ENCODE data around the gene DLG2. TPM values are rescaled to one million over a fixed set of nuclear protein-coding genes. Genes with fewer than 3 reads are reported as not detected.

DLG2 gene
- total RNA-seq, 1 experiment from 2014 or later: 17.5 TPM

DNA sequence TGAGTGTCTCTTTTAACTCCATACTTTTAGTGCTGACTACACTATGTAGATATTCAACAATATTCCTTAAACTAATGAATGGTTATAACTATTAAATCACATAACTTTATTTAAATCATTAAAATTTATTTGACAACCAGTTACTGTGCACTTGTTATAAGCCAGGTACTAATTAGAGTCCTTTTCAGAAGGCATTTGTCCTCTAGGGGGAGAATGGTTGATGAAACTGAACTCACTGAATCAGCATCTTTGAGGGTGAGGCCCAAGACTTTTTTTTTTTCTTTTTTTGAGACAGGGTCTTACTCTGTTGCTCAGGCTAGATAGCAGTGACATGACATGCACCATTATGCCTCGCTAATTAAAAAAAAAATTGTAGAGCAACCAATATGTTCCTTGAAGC, 1825.3 kb downstream of the DLG2 start (continued):
- TF ChIP-seq FOXP1 (CRISPR knock-in tag; IDR thresholded peaks at IDR 0.05; ENCODE audit: borderline replicate concordance): no peak
- TF ChIP-seq ESRRA (CRISPR knock-in tag; IDR thresholded peaks at IDR 0.05; ENCODE audit: borderline replicate concordance): no peak
- TF ChIP-seq, protein P1, sequence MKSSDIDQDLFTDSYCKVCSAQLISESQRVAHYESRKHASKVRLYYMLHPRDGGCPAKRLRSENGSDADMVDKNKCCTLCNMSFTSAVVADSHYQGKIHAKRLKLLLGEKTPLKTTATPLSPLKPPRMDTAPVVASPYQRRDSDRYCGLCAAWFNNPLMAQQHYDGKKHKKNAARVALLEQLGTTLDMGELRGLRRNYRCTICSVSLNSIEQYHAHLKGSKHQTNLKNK (CRISPR knock-in tag; IDR thresholded peaks at IDR 0.05): no peak

DNA sequence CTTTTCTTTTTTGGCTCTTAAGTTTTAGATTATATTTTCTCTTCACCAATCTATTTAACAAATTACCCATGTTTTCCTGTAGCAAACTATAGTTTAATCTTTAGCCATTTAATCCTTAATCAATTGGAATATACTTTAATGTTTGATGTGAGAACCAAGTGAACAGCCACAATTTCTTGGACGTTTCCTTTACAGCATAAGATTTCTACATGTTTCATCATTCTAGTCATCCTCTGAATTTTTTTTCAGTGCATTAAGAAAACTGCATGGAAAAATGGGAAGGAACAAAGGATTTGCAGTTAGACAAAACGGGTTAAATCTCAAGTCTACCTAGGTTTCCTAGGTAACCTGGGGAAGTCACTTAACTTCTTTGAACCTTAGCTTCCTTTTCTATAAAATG, 1833.8 kb downstream of the DLG2 start:
- ATAC-seq (no peak), DNase-seq (ENCODE audit: low spot score) (no peak)
- Mint-ChIP-seq H3K27me3 (ENCODE audit: low read depth) (peaks cover 2% of the 10 kb centered on the region; the same call in 1 of the 2 replicates), H3K36me3 (no peaks in the 10 kb centered on the region), H3K4me1 (0 out of 2 replicates have a peak, but pooled peaks cover 3% of the 10 kb centered on the region), H3K27ac (no peak overlapping the region), H3K4me3 (no peak overlapping the region), H3K9me3 (peaks cover 3% of the 10 kb centered on the region; the same call in 1 of the 2 replicates)
- ChIA-PET CTCF (interaction anchor here (1.0 kb wide), 1 partner anchor 8 kb away, joined by 3 read pairs; no protein-coding TSS in a partner anchor), POLR2A (no interaction called here)
- TF ChIP-seq, protein P2, sequence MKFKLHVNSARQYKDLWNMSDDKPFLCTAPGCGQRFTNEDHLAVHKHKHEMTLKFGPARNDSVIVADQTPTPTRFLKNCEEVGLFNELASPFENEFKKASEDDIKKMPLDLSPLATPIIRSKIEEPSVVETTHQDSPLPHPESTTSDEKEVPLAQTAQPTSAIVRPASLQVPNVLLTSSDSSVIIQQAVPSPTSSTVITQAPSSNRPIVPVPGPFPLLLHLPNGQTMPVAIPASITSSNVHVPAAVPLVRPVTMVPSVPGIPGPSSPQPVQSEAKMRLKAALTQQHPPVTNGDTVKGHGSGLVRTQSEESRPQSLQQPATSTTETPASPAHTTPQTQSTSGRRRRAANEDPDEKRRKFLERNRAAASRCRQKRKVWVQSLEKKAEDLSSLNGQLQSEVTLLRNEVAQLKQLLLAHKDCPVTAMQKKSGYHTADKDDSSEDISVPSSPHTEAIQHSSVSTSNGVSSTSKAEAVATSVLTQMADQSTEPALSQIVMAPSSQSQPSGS (CRISPR knock-in tag; IDR thresholded peaks at IDR 0.05; ENCODE audit: borderline replicate concordance, low read depth): no peak
- TF ChIP-seq, protein P3, sequence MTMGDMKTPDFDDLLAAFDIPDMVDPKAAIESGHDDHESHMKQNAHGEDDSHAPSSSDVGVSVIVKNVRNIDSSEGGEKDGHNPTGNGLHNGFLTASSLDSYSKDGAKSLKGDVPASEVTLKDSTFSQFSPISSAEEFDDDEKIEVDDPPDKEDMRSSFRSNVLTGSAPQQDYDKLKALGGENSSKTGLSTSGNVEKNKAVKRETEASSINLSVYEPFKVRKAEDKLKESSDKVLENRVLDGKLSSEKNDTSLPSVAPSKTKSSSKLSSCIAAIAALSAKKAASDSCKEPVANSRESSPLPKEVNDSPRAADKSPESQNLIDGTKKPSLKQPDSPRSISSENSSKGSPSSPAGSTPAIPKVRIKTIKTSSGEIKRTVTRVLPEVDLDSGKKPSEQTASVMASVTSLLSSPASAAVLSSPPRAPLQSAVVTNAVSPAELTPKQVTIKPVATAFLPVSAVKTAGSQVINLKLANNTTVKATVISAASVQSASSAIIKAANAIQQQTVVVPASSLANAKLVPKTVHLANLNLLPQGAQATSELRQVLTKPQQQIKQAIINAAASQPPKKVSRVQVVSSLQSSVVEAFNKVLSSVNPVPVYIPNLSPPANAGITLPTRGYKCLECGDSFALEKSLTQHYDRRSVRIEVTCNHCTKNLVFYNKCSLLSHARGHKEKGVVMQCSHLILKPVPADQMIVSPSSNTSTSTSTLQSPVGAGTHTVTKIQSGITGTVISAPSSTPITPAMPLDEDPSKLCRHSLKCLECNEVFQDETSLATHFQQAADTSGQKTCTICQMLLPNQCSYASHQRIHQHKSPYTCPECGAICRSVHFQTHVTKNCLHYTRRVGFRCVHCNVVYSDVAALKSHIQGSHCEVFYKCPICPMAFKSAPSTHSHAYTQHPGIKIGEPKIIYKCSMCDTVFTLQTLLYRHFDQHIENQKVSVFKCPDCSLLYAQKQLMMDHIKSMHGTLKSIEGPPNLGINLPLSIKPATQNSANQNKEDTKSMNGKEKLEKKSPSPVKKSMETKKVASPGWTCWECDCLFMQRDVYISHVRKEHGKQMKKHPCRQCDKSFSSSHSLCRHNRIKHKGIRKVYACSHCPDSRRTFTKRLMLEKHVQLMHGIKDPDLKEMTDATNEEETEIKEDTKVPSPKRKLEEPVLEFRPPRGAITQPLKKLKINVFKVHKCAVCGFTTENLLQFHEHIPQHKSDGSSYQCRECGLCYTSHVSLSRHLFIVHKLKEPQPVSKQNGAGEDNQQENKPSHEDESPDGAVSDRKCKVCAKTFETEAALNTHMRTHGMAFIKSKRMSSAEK (CRISPR knock-in tag; IDR thresholded peaks at IDR 0.05; ENCODE audit: borderline replicate concordance): no peak
- no peak for TF ChIP-seq SOX15 (CRISPR knock-in tag; IDR thresholded peaks at IDR 0.05)
- TF ChIP-seq, protein P4, sequence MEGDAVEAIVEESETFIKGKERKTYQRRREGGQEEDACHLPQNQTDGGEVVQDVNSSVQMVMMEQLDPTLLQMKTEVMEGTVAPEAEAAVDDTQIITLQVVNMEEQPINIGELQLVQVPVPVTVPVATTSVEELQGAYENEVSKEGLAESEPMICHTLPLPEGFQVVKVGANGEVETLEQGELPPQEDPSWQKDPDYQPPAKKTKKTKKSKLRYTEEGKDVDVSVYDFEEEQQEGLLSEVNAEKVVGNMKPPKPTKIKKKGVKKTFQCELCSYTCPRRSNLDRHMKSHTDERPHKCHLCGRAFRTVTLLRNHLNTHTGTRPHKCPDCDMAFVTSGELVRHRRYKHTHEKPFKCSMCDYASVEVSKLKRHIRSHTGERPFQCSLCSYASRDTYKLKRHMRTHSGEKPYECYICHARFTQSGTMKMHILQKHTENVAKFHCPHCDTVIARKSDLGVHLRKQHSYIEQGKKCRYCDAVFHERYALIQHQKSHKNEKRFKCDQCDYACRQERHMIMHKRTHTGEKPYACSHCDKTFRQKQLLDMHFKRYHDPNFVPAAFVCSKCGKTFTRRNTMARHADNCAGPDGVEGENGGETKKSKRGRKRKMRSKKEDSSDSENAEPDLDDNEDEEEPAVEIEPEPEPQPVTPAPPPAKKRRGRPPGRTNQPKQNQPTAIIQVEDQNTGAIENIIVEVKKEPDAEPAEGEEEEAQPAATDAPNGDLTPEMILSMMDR (IDR thresholded peaks at IDR 0.05): no peak
- TF ChIP-seq, protein P5, sequence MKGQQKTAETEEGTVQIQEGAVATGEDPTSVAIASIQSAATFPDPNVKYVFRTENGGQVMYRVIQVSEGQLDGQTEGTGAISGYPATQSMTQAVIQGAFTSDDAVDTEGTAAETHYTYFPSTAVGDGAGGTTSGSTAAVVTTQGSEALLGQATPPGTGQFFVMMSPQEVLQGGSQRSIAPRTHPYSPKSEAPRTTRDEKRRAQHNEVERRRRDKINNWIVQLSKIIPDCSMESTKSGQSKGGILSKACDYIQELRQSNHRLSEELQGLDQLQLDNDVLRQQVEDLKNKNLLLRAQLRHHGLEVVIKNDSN (CRISPR knock-in tag; IDR thresholded peaks at IDR 0.05): no peak
- TF ChIP-seq CREB1 (CRISPR knock-in tag; IDR thresholded peaks at IDR 0.05): no peak
- TF ChIP-seq, protein P6, sequence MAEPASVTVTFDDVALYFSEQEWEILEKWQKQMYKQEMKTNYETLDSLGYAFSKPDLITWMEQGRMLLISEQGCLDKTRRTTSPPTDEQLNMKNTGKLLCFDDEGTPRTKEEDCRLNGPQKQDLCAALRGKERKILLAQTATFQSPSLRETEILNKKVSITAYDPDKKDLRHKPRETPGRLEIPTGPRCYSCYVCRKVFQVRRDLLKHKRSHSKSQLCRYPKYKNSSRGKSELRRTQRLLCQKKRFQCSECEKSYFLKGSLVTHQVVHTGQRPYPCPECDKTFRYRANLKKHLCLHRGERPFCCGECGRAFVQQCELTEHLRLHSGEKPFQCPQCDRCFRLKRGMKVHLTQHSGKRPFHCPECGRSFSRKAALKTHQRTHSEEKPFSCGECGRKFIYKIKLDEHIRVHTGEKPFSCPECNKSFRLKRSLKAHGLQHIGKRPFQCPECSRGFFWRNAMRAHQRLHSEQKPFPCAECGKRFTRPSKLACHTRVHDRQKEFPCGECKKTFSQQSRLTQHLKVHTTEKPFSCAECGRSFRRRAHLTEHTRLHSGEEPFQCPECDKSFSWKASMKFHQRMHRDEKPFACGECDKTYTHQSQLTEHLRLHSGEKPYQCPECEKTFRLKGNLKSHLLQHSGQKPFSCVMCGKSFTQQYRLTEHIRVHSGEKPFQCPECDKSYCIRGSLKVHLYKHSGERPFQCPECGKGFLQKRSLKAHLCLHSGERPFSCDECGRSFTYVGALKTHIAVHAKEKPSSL (CRISPR knock-in tag; conservative IDR thresholded peaks at IDR 0.05): no peak
- TF ChIP-seq, protein P7, sequence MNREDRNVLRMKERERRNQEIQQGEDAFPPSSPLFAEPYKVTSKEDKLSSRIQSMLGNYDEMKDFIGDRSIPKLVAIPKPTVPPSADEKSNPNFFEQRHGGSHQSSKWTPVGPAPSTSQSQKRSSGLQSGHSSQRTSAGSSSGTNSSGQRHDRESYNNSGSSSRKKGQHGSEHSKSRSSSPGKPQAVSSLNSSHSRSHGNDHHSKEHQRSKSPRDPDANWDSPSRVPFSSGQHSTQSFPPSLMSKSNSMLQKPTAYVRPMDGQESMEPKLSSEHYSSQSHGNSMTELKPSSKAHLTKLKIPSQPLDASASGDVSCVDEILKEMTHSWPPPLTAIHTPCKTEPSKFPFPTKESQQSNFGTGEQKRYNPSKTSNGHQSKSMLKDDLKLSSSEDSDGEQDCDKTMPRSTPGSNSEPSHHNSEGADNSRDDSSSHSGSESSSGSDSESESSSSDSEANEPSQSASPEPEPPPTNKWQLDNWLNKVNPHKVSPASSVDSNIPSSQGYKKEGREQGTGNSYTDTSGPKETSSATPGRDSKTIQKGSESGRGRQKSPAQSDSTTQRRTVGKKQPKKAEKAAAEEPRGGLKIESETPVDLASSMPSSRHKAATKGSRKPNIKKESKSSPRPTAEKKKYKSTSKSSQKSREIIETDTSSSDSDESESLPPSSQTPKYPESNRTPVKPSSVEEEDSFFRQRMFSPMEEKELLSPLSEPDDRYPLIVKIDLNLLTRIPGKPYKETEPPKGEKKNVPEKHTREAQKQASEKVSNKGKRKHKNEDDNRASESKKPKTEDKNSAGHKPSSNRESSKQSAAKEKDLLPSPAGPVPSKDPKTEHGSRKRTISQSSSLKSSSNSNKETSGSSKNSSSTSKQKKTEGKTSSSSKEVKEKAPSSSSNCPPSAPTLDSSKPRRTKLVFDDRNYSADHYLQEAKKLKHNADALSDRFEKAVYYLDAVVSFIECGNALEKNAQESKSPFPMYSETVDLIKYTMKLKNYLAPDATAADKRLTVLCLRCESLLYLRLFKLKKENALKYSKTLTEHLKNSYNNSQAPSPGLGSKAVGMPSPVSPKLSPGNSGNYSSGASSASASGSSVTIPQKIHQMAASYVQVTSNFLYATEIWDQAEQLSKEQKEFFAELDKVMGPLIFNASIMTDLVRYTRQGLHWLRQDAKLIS (CRISPR knock-in tag; IDR thresholded peaks at IDR 0.05; ENCODE audit: borderline replicate concordance): no peak
- no peak for TF ChIP-seq NR3C1 (CRISPR knock-in tag; conservative IDR thresholded peaks at IDR 0.05; ENCODE audit: low read depth)
- TF ChIP-seq ZNF671 (CRISPR knock-in tag; IDR thresholded peaks at IDR 0.05): no peak
- TF ChIP-seq, protein P8, sequence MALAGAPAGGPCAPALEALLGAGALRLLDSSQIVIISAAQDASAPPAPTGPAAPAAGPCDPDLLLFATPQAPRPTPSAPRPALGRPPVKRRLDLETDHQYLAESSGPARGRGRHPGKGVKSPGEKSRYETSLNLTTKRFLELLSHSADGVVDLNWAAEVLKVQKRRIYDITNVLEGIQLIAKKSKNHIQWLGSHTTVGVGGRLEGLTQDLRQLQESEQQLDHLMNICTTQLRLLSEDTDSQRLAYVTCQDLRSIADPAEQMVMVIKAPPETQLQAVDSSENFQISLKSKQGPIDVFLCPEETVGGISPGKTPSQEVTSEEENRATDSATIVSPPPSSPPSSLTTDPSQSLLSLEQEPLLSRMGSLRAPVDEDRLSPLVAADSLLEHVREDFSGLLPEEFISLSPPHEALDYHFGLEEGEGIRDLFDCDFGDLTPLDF (CRISPR knock-in tag; IDR thresholded peaks at IDR 0.05): no peak
- TF ChIP-seq ZNF423 (CRISPR knock-in tag; IDR thresholded peaks at IDR 0.05): no peak
- TF ChIP-seq, protein P9, sequence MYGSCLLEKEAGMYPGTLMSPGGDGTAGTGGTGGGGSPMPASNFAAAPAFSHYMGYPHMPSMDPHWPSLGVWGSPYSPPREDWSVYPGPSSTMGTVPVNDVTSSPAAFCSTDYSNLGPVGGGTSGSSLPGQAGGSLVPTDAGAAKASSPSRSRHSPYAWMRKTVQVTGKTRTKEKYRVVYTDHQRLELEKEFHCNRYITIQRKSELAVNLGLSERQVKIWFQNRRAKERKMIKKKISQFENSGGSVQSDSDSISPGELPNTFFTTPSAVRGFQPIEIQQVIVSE (CRISPR knock-in tag; IDR thresholded peaks at IDR 0.05; ENCODE audit: borderline replicate concordance): no peak

Data from WTC11 (cell line).